ENCODE data around the gene NRTN.

DNA sequence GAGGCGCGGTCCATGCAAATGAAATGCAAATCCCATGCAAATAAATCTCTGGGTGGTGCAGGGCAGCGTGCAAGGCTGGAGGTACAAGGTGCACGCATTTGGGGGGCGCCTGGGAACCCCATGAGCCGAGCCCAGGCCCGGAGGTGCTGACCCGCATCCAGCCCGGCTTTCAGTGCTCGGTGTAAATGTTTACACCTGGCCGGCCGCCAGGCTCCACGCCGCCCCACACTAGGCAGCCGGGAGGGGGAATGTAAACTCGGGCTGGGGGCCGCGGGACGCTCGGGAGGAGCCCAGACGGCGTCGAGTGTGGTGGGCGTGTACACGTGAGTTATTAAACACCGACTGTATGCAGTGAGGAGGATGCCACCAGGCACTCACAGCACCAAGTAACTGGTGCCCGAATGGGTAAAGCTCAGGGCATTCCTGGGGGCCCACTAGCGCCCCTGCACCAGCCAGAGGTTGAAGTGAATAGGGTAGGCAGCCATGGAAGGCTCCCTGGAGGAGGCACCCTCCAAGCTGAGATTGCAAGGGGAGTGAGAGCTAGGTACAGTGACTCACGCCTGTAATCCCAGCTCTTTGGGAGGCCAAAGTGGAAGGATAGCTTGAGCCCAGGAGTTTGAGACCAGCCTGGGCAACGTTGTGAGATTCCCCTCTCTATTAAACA lies 17.4 kb downstream of the NRTN start:
- TF ChIP-seq, protein P1, sequence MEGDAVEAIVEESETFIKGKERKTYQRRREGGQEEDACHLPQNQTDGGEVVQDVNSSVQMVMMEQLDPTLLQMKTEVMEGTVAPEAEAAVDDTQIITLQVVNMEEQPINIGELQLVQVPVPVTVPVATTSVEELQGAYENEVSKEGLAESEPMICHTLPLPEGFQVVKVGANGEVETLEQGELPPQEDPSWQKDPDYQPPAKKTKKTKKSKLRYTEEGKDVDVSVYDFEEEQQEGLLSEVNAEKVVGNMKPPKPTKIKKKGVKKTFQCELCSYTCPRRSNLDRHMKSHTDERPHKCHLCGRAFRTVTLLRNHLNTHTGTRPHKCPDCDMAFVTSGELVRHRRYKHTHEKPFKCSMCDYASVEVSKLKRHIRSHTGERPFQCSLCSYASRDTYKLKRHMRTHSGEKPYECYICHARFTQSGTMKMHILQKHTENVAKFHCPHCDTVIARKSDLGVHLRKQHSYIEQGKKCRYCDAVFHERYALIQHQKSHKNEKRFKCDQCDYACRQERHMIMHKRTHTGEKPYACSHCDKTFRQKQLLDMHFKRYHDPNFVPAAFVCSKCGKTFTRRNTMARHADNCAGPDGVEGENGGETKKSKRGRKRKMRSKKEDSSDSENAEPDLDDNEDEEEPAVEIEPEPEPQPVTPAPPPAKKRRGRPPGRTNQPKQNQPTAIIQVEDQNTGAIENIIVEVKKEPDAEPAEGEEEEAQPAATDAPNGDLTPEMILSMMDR (IDR thresholded peaks at IDR 0.05), result no peak
- no peak for TF ChIP-seq POLR2A (IDR thresholded peaks at IDR 0.05)
- no peak for TF ChIP-seq POLR2AphosphoS5 (IDR thresholded peaks at IDR 0.05)

Measured in breast epithelium (tissue), 3 donors.